HL-60 (cell line): ENCODE results near the gene DHX29.

ENCODE experiments used
- DNase-seq, 2 experiments: peaks; one replicate each; pipeline ENCODE4 v3.0.0-alpha.2; 2010 to 2020; ENCODE audit warnings: low read depth in 1 of 2, low spot score in 1 of 2
- H3K27ac ChIP-seq: fragments of 250-450 bp; sonication (Bioruptor Pico); replicated peaks from 2 replicates; pipeline ENCODE4 v1.5.1; 2020; ENCODE audit warnings: mild to moderate bottlenecking, moderate library complexity
- H3K27me3 ChIP-seq: fragments of 250-450 bp; sonication (Bioruptor Pico); 2 replicates; pipeline ENCODE4 v1.5.1; 2021; ENCODE audit warnings: mild to moderate bottlenecking, moderate library complexity; ENCODE audit not compliant: insufficient read depth, poor library complexity, severe bottlenecking
- H3K4me3 ChIP-seq: replicated peaks from 2 replicates; pipeline ENCODE4 v1.5.1; 2011; ENCODE audit warnings: mild to moderate bottlenecking, control low read depth, low read length; ENCODE audit not compliant: insufficient read depth
- GABPA ChIP-seq: IDR thresholded peaks from 2 replicates; pipeline ENCODE4 v1.6.1; 2012; ENCODE audit warnings: low read depth
- POLR2AphosphoS5 ChIP-seq: IDR thresholded peaks from 2 replicates; pipeline ENCODE4 v1.6.1; 2012; ENCODE audit warnings: low read depth
- SPI1 ChIP-seq: IDR thresholded peaks from 2 replicates; pipeline ENCODE4 v1.6.1; 2012; ENCODE audit warnings: low read depth, mild to moderate bottlenecking, borderline replicate concordance
- TF ChIP-seq, protein P1 (sequence below): IDR thresholded peaks from one replicate; pipeline ENCODE4 v1.5.1; 2011; ENCODE audit warnings: low read length, control low read depth, inconsistent platforms; ENCODE audit not compliant: insufficient read depth
- TF ChIP-seq, protein P2 (sequence below): IDR thresholded peaks from 2 replicates; pipeline ENCODE4 v1.6.1; 2012; ENCODE audit warnings: low read depth; ENCODE audit not compliant: insufficient replicate concordance

Gene DHX29

GRCh38 chr5:55300890-55301289 lies 6.6 kb downstream of the DHX29 start:
- Histone ChIP-seq H3K4me3 (no peak overlapping the region), H3K27ac (no peak overlapping the region), H3K27me3 (no peaks in the 10 kb centered on the region)
- DNase-seq, result no peak
- TF ChIP-seq GABPA (no peak), SPI1 (no peak), POLR2AphosphoS5 (no peak)
- TF ChIP-seq, protein P1, sequence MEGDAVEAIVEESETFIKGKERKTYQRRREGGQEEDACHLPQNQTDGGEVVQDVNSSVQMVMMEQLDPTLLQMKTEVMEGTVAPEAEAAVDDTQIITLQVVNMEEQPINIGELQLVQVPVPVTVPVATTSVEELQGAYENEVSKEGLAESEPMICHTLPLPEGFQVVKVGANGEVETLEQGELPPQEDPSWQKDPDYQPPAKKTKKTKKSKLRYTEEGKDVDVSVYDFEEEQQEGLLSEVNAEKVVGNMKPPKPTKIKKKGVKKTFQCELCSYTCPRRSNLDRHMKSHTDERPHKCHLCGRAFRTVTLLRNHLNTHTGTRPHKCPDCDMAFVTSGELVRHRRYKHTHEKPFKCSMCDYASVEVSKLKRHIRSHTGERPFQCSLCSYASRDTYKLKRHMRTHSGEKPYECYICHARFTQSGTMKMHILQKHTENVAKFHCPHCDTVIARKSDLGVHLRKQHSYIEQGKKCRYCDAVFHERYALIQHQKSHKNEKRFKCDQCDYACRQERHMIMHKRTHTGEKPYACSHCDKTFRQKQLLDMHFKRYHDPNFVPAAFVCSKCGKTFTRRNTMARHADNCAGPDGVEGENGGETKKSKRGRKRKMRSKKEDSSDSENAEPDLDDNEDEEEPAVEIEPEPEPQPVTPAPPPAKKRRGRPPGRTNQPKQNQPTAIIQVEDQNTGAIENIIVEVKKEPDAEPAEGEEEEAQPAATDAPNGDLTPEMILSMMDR, result no peak
- TF ChIP-seq, protein P2, sequence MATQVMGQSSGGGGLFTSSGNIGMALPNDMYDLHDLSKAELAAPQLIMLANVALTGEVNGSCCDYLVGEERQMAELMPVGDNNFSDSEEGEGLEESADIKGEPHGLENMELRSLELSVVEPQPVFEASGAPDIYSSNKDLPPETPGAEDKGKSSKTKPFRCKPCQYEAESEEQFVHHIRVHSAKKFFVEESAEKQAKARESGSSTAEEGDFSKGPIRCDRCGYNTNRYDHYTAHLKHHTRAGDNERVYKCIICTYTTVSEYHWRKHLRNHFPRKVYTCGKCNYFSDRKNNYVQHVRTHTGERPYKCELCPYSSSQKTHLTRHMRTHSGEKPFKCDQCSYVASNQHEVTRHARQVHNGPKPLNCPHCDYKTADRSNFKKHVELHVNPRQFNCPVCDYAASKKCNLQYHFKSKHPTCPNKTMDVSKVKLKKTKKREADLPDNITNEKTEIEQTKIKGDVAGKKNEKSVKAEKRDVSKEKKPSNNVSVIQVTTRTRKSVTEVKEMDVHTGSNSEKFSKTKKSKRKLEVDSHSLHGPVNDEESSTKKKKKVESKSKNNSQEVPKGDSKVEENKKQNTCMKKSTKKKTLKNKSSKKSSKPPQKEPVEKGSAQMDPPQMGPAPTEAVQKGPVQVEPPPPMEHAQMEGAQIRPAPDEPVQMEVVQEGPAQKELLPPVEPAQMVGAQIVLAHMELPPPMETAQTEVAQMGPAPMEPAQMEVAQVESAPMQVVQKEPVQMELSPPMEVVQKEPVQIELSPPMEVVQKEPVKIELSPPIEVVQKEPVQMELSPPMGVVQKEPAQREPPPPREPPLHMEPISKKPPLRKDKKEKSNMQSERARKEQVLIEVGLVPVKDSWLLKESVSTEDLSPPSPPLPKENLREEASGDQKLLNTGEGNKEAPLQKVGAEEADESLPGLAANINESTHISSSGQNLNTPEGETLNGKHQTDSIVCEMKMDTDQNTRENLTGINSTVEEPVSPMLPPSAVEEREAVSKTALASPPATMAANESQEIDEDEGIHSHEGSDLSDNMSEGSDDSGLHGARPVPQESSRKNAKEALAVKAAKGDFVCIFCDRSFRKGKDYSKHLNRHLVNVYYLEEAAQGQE, result no peak

- Histone ChIP-seq H3K27ac (no peak overlapping the region), H3K4me3 (no peak overlapping the region), H3K27me3 (no peaks in the 10 kb centered on the region)
- TF ChIP-seq SPI1 (no peak), GABPA (no peak), POLR2AphosphoS5 (no peak)
- TF ChIP-seq, protein P2, result no peak
- TF ChIP-seq, protein P1, result no peak
- DNase-seq, result no peak
Observed at GRCh38 chr5:55294935-55295334, 12.6 kb downstream of the DHX29 start.

- TF ChIP-seq SPI1 (no peak), GABPA (no peak), POLR2AphosphoS5 (no peak)
- TF ChIP-seq, protein P1, result no peak
- TF ChIP-seq, protein P2, result no peak
- H3K27me3 ChIP-seq, result no peaks in the 10 kb centered on the region
Observed at GRCh38 chr5:55290991-55291390, 16.5 kb downstream of the DHX29 start.

More at GRCh38 chr5:55290991-55291390, 16.5 kb downstream of the DHX29 start:
- Histone ChIP-seq H3K4me3 (no peak overlapping the region), H3K27ac (no peak overlapping the region)
- DNase-seq, result no peak
